Activated CD4-positive, CD25-positive, alpha-beta regulatory T cell treated with anti-CD3 and anti-CD28 coated beads, Interleukin-2, amount 50 U/mL, for 16 hours (primary cell): Measurements from ENCODE around the gene PPTC7.
A peak's percentile ranks its signal among the peaks of the same experiment; 100 is the strongest.
"Not testable (repeated sequence)": the region's sequence is repeated elsewhere in the genome, so short reads cannot be mapped to it uniquely, and the experiment has no call there.

Source experiments
- DNase-seq: peaks from one replicate; pipeline ENCODE4 v3.0.0-alpha.2; 2020; ENCODE audit warnings: low read depth, low spot score

Gene PPTC7, protein sequence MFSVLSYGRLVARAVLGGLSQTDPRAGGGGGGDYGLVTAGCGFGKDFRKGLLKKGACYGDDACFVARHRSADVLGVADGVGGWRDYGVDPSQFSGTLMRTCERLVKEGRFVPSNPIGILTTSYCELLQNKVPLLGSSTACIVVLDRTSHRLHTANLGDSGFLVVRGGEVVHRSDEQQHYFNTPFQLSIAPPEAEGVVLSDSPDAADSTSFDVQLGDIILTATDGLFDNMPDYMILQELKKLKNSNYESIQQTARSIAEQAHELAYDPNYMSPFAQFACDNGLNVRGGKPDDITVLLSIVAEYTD

DNA sequence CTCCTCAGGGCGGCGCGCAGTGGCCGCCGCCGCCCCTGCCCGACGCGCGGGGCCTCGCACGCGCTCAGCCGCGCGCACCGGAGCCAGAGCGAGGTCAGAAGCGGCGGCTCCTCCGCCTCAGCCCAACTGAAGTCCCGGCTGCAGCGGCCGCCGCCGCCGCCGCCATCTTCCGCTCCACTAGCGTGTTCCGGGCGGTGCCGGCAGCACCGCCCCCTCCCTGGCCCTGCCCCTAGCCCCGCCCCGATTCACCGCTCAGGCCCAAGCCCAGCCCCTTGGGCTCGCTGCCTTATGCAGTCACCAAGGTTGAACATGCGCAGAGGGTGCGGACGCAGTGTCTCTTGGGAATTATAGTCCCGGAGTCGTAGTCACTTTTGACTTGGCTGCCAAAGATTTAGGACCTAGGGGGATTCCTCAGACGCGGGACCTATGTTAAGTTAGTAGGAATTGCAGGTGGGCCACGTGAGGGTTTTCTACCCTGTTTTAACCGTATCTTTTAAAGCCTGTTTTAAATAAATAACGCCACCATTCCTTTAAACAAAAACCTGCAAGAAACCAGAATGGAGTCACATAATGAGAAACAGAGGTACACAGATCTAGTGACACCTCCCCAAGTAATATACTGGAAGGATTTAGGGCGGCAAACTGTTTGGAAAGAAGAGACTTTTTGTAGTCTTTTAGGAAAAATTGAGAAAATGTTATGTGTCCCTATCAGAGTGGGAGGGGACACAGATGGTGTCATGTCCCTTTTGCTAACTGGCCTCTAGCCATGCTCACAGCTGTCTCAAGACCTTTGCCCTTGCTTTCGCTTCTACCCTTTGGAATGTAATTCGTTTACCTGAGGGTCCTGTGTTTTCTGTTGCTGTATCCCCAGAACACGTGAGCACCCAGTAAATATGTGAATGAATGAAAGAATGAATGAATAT, at the start of gene PPTC7:
Gene PPTC7 (minus strand): TSS at position 182 of the 923 bp plus-strand sequence. CDS start 287 bp downstream, outside the sequence.
- DNase-seq: peak; percentile 95

DNA sequence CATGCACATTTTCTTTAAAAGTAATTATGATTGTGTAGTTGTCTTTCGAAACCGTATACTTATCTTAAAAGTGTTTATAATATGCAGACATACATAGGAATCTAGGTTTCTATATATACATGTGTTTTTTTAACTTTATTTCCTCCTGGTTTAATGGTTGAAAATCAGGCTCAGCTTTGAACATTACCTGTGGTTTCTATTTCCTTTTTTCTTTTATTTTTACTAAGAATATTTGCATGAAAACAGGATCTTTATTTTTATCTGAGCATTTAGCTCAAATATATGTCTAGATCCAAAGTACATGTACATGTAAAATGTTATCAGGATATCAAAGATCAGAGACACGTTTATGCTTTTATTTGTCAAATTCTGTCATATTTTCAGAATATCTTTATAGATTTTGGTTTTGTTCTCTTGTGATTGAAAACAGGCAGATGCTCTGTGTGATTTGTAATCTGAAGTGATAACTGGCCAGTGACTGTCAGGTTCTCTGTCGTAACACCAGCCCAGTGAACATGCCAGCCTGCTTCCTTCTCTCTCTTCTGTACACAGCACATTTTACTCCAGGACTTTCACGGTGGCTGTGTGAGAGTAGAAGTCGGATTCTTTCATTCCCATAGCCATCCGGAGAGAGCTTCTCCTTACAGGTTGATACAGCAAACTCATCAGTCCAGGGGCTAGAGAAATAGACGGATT, 44.5 kb upstream of the PPTC7 start:
- no peak for DNase-seq

DNA sequence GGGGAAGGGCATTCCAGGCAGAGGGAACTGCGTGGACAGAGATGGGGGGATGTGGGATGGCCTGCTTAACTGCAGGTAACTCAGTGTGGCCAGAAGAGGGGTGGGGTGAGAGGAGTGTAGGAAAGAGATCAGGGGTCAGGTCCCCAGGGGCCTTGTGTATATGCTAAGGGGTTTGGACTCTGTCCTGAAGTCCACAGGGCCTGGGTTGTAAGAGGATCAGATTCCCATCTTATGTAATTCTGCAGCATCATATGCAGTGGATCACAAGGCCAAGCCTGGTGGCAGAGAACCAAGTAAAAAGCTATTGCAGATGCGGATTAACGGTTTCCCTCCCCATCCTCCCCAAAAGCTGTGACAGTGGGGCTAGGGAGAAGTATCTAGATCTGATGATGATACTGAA, 39.5 kb upstream of the PPTC7 start:
- DNase-seq: no peak

DNA sequence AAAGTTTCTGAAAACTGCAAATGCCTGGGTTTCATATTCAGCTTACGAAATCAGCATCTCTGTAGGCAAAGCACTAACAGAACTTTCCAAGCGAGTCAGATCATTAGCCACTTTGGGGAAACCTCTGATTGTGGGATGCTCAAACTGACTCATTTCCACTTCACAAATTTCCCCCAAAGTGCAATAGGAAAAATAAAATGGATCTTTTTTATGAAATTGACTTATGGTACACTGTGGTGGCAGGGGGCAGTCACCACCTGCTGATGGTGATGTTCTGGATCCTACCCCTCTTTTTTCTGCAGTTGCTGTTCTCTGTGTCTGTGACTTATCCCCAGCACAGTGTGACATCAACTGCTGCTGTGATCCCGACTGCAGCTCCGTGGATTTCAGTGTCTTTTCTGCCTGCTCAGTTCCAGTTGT, 36.4 kb upstream of the PPTC7 start:
- DNase-seq: no peak

DNA sequence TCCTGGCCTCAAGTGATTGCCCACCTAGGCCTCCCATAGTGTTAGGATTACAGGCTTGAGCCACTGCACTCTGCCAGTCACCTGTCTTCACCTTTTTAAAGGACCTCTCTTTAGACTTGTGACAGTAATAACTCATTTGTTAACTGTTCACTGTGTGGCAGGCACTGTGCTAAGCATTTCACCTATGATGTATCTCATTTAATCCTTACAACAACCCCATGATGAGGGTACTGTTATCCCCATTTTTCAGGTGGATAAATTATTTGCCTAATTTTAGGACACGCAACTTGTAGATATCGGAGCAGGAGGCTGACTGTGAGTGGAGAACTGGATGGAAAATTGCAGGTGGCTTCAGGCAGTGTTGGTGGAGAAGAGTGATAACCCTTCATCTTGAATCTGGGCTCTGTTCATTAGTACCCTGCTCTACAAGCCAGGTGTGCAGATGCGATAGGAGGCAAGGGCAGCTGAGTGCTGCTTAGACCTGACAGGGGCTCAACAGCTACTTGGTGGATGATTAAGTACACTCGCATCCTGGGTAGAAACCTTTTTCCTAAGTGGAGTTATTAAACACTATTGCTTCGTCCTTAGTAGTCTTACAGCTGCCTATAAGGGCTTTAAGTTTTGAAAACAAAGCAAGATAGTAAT, 33.5 kb upstream of the PPTC7 start:
- DNase-seq: no peak

DNA sequence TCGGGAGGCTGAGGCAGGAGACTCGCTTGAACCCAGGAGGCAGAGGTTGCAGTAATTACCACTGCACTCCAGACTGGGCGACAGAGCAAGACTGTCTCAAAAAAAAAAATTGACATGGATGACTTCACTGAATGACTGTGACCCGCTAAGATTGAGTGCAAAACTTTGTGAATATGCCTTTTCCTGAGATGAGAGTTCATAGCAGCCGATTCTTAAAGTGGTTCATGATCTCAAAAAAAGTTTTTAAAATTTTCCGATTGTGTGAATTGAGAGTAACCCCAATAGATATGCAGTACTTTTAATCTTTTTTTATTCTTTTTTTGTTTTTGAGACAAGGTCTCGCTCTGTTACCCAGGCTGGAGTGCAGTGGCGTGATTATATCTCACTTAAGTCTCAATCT, 32.1 kb upstream of the PPTC7 start:
- no peak for DNase-seq

DNA sequence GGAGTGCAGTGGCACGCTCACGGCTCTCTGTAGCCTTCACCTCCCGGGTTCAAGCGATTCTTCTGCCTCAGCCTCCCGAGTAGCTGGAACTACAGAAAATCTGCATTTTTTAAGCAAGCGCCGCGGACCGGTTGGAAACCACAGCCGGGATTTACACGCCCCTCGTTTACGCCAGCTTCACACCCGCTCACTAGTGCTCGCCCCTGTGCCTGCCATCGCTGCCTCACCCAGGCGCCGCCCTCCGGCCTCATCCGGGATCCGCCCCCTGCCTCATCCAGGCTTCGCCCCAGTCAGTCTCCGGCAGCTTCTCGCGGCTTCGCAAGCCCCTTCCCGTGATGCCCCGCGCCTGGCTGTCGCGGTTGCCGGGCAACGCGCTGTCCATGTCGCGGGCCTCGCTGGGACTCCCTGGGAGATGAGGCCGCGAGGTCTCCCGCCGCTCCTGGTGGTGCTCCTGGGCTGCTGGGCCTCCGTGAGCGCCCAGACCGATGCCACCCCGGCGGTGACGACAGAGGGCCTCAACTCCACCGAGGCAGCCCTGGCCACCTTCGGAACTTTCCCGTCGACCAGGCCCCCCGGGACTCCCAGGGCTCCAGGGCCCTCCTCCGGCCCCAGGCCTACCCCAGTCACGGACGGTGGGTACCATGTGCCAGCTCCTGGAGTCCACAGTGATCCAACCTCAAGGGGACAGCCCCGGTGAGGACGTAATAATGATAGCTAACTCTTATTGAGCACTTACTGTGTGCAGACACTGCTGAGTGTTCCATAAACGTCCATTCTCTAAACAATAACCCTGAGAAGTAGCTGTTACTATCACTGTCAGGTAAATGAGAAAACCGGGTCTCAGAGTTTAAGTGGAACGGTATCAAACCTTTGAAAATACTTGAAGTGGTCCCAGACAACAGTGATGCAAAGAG, 30.9 kb upstream of the PPTC7 start, which contains the start of gene TCTN1:
Gene TCTN1 (plus strand): TSS at position 359 of the 914 bp plus-strand sequence. CDS start 54 bp downstream, at position 413.
- DNase-seq: peak; percentile 89

DNA sequence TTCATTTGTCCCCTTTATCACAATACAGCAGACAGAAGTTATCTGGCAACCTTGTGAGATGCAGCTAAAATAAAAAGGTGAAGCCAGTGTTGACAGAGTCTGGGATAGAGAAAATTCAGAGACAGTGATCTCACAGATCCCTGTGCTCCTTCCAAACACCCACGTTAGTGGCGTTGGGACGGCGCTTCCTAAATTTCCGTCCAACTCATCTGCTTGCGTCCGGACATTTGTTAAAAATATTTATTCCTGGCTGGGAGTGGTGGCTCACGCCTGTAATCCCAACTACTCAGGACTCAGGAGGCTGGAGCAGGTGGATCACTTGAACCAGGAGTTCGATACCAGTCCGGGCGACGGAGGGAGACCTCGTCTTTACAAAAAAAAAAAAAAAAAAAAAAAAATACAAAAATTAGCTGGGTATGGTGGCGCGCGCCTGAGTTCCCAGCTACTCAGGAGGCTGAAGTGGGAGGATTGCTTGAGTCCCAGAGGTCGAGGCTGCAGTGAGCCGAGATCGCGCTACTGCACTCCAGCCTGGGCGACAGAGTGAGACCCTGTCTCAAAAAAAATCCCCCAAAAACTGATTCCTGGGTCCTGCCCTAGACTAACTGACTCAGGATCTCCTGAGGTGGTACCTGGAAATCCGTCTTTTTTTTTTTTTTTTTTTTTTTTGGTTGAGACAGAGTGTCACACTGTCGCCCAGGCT, 30.1 kb upstream of the PPTC7 start:
- no peak for DNase-seq

DNA sequence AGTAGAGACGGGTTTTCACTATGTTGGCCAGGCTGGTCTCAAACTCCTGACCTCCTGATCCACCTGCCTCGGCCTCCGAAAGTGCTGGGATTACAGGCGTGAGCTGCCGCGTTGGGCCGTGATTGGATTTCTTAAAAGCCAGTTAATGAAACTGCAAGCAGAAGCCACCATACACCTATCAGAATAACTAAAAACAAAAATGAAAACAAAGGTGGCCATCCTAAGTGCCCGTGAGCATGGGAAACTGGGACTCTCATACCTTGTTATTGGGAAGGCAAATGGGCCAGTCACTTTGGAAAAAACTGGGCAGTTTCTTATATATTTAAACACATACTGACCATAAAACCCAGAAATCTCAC, 23.1 kb upstream of the PPTC7 start:
- DNase-seq: no peak

DNA sequence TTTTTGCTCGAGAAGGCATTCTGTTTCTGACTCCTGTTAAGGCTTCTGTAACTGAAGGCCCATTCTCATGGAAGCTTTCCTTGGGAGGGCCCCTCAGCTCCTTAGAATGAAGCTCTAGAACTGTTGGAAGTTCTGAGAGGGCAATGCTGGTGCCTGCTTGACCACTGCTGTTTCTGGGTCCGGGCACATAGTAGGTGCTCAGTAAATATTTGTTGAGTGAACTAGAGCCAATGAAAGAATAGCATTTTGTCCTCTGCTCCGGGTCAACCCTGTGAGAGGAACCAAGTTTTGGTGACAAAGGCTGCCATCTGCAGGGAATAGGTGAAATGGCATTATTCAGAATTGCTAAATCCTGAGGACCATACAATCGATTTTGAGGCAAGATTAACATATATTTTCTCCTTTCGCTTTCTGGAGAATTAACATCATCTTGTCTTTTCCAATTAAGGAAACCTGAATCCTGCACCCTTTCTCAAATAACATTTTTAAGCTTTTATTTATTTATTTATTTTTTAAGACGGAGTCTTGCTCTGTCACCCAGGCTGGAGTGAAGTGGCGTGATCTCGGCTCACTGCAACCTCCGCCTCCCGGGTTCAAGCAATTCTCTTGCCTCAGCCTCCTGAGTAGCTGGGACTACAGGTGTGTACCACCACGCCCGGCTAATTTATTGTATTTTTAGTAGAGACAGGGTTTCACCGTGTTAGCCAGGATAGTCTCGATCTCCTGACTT, 19.1 kb upstream of the PPTC7 start:
- DNase-seq: peak; percentile 37

DNA sequence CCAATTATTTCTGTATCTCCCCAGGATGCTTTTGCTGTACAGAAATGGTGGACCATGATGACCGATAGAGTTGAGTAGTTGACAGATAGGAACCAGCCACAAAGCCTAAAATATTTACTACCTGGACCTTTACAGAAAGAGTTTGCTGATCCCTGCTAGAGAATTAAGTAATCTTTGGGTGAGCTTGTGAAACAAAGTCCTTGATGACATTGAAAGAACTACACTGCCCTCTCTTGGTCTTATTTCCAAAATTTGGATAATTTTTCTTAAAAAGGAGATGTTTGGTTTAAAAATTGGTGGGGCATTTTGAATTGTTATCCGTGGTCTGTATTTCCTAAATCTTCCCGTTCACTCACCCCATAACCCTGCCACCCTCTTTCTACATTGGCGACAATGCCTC, 17.1 kb upstream of the PPTC7 start:
- no peak for DNase-seq

DNA sequence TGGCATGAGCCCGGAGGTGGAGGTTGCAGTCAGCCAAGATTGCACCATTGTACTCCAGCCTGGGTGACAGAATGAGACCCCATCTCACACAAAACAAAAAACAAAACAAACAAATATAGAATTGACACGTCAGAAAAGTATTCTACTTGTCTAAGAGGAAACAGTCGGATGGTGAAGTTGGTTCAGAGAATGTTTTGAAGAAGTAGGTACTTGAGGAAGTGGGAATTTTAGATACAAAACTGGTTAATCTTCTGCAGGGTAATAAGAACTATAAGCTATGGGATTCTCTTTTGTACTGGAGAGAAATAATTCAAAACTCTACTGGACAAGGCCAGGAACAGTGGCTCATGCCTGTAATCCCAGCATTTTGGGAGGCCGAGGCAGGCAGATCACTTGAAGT, 16.2 kb upstream of the PPTC7 start:
- no peak for DNase-seq

DNA sequence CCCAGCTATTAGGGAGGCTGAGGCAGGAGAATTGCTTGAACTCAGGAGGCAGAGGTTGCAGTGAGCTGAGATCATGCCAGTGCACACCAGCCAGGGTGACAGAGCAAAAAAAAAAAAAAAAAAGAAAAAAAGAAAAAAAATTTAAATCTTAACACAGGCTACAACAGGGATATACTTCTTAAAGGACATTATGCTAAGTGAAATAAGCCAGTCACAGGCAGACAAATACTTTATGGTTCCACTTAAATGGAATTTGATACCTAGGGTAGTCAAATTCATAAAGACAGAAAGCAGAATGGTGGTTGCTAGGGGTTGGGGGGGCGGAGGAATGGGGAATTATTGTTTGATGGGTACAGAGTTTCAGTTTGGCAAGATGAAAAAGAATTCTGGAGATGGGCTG, 14.8 kb upstream of the PPTC7 start:
- no peak for DNase-seq

DNA sequence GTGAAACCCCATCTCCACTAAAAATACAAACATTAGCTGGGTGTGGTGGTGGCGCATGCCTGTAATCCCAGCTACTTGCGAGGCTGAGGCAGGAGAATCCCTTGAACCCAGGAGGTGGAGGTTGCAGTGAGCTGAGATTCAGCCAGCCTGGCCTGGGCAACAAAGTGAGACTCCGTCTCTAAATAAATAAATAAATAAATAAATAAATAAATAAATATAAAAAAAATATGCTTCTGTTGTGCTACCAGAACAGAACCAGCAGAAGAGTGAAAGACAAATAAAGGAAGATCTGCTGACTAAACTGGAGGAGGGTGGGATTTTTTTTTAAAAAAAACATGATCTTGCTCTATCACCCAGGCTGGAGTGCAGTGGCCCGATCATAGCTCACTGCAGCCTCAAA, 9.8 kb upstream of the PPTC7 start:
- DNase-seq: not testable (repeated sequence)

DNA sequence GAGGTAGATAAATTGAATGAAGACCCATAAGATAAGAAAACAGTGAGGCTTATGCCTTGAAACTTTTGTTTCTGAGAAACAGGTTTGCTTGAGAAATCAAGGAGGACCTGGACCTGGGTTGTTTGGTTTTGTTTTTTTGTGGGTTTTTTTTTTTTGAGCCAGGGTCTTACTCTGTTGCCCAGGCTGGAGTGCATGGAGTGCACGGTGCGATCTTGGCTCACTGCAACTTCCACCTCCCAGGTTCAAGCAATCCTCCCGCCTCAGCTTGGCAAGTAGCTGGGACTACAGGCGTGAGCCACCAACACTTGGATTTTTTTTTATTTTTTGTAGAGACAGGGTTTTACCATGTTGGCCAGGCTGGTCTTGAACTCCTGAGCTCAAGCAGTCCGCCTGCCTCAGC, 9.0 kb upstream of the PPTC7 start:
- no peak for DNase-seq

DNA sequence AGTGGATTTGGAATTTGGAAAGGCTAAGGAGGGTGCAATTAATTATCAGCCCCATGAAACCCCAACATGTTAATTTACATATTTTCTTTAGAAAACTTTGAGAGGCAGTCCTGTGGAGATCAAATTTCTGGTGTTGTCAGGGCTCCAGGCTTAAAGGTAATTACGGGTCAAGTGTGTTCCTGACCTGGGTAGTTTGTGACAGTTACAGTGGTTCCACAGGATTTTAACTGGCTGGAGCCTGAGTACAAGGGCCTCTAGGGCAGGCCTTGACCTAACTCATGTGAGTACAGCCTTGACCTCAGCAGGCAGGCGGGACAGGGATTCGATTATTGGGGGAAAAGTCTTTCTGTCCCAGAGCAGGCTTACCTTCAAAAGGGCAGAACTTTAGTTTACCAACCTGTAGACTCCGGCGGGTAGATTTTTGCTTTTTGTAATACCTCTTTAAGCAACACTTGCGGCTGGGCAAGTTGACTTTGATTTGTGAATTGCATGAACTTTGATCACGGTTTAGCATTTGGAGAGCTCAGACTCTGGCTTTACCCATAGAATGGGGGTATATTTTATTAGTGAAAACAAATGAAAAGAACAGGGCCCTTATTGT, 8.4 kb upstream of the PPTC7 start:
- DNase-seq: no peak

DNA sequence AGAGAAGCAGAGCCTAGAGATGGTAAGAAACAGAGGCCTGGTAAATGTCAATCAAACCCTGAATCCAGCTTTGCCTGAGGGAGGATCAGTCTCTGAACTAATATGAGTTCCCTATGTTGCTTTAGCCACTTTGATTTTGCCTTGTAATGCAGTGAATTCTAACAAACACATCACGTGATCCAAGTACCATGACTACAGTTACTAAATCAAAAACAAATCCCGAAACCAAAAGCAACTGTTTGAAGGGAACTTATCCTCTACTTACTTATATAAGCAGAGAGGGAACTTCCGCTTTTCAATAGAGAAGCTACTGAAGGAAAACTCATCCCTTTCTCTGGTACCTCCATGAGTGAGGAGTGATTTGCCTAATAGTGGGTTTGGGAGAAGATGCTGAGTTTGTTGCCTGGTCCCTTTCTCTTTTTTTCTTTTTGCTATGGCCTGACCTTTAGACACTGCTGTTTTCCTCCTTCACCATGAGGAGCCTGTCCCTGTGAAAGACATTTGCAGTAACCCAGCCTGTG, 7.7 kb upstream of the PPTC7 start:
- DNase-seq: no peak

DNA sequence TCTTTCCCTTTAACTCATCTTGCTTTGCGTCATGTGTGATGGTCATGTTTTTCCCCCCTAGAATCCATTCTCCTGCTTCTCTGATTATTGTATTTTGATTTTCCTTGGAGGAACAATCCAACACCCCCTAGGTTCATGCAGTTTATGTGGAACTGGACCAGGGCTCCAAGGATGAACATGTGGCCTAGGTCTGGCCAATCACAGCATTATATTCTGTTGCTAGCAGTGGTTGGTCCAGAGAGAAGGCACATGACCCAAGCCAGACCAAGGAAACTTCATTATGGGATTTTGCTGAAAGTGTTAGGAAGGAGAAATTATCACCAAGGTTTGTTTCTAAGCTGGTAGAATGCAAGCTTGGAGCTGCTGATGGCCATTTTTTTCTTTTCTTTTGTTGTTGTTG, 6.9 kb upstream of the PPTC7 start:
- no peak for DNase-seq

DNA sequence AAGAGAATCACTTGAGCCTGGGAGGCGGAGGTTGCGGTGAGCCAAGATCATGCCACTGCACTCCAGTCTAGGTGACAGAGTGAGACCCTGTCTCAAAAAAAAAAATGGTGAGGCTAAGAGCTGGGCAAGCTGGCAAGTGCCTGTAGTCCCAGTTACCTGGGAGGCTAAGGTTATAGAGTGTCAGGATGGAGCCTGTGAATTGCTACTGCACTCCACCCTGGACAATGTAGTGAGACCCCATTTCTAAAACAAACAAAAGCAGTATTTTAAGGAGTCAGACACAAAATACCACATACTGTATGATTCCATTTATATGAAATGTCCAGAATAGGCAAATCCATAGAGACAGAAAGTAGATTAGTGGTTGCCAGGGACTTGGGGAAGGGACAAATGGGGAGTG, 4.0 kb upstream of the PPTC7 start:
- not testable (repeated sequence) for DNase-seq
